Measurements from ENCODE around the gene STK11IP. TPM values are rescaled to one million over a fixed set of nuclear protein-coding genes. Genes with fewer than 3 reads are reported as not detected.

STK11IP gene
- total and polyA plus RNA-seq, 2 of the 13 experiments (the other 11 are each of a cell fraction or from before 2014, with no cell fraction given): 12.8 to 24.0 TPM

- TF ChIP-seq ZGPAT (CRISPR knock-in tag; IDR thresholded peaks at IDR 0.05) (no peak), ZNF496 (CRISPR knock-in tag; IDR thresholded peaks at IDR 0.05; ENCODE audit: insufficient replicate concordance) (no peak), NFIC (IDR thresholded peaks at IDR 0.05; ENCODE audit: low read length) (no peak), BRF2 (CRISPR knock-in tag; IDR thresholded peaks at IDR 0.05) (no peak), ZNF333 (CRISPR knock-in tag; IDR thresholded peaks at IDR 0.05; ENCODE audit: borderline replicate concordance) (no peak), TFDP2 (CRISPR knock-in tag; IDR thresholded peaks at IDR 0.05) (no peak), ZNF569 (CRISPR knock-in tag; IDR thresholded peaks at IDR 0.05; ENCODE audit: borderline replicate concordance) (no peak), SNAPC2 (CRISPR knock-in tag; IDR thresholded peaks at IDR 0.05) (no peak), EZH2 (conservative IDR thresholded peaks at IDR 0.05; ENCODE audit: low read depth, low read length) (no peak), SCMH1 (CRISPR knock-in tag; IDR thresholded peaks at IDR 0.05; ENCODE audit: borderline replicate concordance) (no peak), HDAC2 (CRISPR knock-in tag; IDR thresholded peaks at IDR 0.05) (no peak), ZNF891 (CRISPR knock-in tag; IDR thresholded peaks at IDR 0.05) (no peak), SNRNP70 (IDR thresholded peaks at IDR 0.05; ENCODE audit: low read depth, low read length) (no peak), BRCA1 (CRISPR knock-in tag; IDR thresholded peaks at IDR 0.05) (no peak), NBN (conservative IDR thresholded peaks at IDR 0.05) (no peak), ZNF383 (CRISPR knock-in tag; IDR thresholded peaks at IDR 0.05; ENCODE audit: borderline replicate concordance) (no peak), ZNF280B (CRISPR knock-in tag; IDR thresholded peaks at IDR 0.05; ENCODE audit: borderline replicate concordance) (no peak), THRA (CRISPR knock-in tag; IDR thresholded peaks at IDR 0.05; ENCODE audit: borderline replicate concordance) (no peak), FOXC1 (CRISPR knock-in tag; IDR thresholded peaks at IDR 0.05; ENCODE audit: borderline replicate concordance) (no peak), ZNF788 (CRISPR knock-in tag; IDR thresholded peaks at IDR 0.05; ENCODE audit: borderline replicate concordance) (peak; percentile 45; the same call in 1 of the 2 replicates), DNMT1 (CRISPR knock-in tag; IDR thresholded peaks at IDR 0.05) (no peak), ZNF746 (CRISPR knock-in tag; IDR thresholded peaks at IDR 0.05) (no peak), LCORL (IDR thresholded peaks at IDR 0.05) (no peak), LCORL (CRISPR knock-in tag; IDR thresholded peaks at IDR 0.05) (no peak), ZNF737 (CRISPR knock-in tag; IDR thresholded peaks at IDR 0.05; ENCODE audit: borderline replicate concordance) (no peak), MZF1 (CRISPR knock-in tag; IDR thresholded peaks at IDR 0.05; ENCODE audit: borderline replicate concordance) (no peak)
Observed at GRCh38 chr2:219567791-219568361, 29.8 kb upstream of the STK11IP start (continued).

Measured in HepG2 (cell line).